ENCODE data around the gene RICTOR.

- TF ChIP-seq RARB (CRISPR knock-in tag; IDR thresholded peaks at IDR 0.05) (no peak), TCF4 (CRISPR knock-in tag; IDR thresholded peaks at IDR 0.05; ENCODE audit: borderline replicate concordance) (no peak), ZFP3 (CRISPR knock-in tag; IDR thresholded peaks at IDR 0.05) (no peak)
Measured at GRCh38 chr5:39108987-39109386, 34.8 kb upstream of the RICTOR start.

All from SK-N-SH treated with all-trans-retinoic acid at 6 μM for 48 hours (cell line).